ENCODE results near the gene MAS1. TPM values are rescaled to one million over a fixed set of nuclear protein-coding genes. Genes with fewer than 3 reads are reported as not detected.
A peak's percentile ranks its signal among the peaks of the same experiment; 100 is the strongest.
"Not testable (repeated sequence)": the region's sequence is repeated elsewhere in the genome, so short reads cannot be mapped to it uniquely, and the experiment has no call there.

The MAS1 gene
- polyA plus RNA-seq (ENCODE audit: insufficient read length in 3 of 3), result under 1 TPM in 2 of 3 donors, not detected in 1; 0.01 to 0.03 TPM

DNA sequence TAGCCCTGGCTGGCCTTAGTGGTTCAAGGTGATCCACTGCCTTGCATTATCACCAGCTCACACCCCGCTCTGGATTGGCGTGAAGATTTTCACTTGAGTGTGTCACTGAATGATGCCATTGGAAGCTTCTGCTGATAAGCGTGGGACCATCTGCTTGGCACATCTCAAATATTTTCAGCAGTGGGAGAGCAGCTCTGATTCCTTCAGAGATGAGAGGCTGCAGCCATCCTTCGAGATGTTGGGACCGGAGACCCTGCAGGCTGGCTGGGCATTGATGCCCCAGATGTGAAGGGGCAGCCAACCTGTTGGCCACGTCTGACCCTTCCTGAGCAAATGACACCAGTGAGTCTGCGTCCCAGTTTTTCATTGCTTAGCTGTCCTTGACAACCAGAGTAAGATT lies at the start of gene MAS1:
Gene MAS1, plus strand, starts transcription at position 197 of the 400 bp plus-strand sequence. CDS start 15,968 bp downstream, outside the sequence.
- DNase-seq (ENCODE audit: low read depth in 3 of 3, low spot score in 2 of 3), result no peak

DNA sequence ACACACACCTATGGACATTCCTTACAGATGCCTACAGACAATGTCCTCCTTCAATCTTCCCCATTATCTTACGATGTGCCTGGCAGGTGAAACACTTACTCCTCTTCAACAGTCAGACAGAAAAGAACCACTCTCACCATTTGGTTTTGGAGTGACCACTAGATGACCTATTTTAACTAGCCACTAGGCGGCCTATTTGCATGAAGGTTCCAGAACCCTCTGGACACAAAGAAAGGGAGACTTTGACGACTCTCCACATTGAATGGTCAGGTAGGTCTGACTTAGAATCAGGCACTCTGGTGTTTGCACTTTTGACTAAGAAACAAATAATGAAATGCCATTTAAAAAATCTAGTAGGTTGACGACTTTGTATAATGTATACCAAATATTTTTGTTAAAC lies 48.8 kb upstream of the MAS1 start:
- no peak for DNase-seq (ENCODE audit: low read depth in 3 of 3, low spot score in 2 of 3)

DNA sequence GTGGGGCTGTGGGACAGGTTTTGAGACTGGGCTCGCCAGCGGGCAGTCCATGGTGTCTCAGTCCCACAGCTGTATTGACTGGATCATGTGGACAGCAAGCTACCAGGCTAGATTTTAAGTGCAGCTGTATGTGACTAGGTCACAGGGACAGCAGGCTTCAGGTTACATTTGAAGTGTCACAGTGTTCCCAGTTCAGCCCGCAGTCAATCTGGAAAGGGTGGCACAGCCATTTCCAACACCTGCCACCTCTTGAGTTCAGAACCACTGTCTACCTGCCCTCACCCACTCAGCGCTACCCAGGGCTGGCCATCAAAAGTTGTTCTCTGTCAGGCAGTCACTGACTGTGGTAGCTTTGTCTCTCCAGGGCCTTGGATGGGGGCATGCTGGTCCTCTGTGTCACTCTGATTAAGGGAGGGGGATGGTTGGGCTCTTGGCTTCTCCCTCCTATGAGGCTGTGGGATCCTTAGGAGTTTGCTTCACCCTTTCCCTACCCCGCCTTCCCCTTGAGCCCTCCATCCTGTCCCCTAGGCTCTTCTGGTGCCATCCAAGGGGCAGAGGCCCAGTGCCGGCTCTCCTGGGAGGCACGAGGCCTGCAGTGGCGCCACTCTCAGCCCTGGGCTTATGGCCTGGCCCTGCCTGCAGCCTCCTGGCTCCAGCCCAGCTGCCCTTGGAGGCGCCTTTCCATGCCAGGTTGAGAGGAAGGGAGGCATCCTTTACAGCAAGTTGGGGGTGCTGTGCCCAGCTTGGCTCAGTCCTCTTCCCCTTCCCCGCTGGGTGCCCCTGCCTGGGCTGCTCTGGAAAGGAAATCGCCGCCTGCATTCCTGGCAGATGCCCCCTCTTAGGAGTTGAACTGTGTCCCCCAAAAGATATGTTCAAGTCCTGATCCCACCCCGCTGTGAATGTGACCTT lies 45.8 kb upstream of the MAS1 start:
- no peak for DNase-seq (ENCODE audit: low read depth in 3 of 3, low spot score in 2 of 3)

DNA sequence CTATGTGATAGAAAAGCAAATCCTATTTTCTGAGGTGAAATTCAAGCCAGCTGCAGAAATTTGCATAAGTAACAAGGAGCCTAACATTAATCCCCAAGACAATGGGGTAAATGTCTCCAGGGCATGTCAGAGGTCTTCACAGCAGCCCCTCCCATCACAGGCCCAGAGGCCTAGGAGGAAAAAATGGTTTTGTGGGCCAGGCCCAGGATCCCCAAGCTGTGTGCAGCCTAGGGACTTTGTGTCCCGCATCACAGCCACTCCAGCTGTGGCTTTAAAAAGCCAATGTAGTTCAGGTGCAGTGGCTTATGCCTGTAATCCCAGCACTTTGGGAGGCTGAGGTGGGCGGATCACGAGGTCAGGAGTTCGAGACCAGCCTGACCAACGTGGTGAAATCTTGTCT lies 42.2 kb upstream of the MAS1 start:
- not testable (repeated sequence) for DNase-seq (ENCODE audit: low read depth in 3 of 3, low spot score in 2 of 3)

- DNase-seq (ENCODE audit: low read depth in 3 of 3, low spot score in 2 of 3), result not testable (repeated sequence)
These were observed 40.9 kb upstream of the MAS1 start for GRCh38 chr6:159849851-159850250.

DNA sequence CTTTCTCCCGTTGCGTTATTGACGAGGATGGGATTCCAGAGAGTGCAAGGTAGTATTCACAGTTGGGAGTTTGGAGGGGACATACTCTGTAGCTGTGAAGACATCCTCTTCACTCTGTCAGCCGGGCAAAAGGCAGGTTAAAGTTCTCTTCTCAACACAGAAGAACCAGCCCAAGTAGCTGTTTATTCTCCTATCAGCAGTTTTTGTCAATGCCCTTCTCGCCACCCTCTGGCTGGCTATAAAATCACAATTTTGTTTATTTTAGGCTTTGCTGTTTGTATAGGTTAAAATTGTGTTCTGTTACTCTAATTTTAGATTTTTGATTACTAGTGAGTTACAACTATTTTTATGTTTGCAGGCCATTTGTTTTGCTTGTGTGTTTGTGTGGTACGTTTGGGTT lies 37.9 kb upstream of the MAS1 start:
- DNase-seq (ENCODE audit: low read depth in 3 of 3, low spot score in 2 of 3), result no peak

DNA sequence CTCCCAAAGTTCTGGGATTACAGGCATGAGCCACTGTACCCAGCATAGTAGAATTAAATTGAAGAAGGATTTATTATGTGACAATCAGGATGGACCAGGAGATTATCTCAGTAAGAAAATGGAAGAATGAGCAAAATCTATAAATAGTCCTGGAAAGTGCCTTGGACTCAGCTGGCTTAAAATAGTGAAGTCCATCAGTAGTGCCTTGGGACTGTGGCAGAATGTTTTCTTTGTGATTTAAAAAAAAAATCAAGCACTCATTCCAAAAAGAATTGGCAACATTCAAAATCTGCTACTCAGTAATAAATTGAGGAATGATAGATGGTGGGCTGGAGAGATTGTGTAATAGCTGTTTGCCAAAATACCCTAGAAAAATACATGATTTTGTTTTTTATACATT lies 37.0 kb upstream of the MAS1 start:
- no peak for DNase-seq (ENCODE audit: low read depth in 3 of 3, low spot score in 2 of 3)

GRCh38 chr6:159854959-159855358 lies 35.8 kb upstream of the MAS1 start:
- no peak for DNase-seq (ENCODE audit: low read depth in 3 of 3, low spot score in 2 of 3)

DNA sequence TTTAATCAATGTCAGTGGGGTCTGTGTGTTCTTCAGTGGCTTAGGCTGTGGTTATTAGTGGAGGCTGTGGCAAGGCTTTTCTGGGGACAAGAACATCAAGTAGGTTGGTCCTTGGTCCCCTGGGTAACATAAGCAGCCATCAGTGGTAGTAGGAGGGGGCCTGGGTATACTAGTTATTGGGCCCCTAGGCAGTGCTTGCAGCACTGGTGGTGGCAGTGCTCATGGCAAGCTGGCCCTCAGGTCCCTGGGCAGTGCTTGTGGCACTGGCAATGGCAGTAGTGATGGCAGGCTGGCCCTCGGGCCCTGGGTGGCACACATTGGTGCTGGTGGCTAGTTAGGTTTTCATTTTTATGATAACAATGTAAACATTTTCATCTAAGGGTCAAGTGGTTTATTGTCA lies 32.5 kb upstream of the MAS1 start:
- no peak for DNase-seq (ENCODE audit: low read depth in 3 of 3, low spot score in 2 of 3)

- no peak for DNase-seq (ENCODE audit: low read depth in 3 of 3, low spot score in 2 of 3)
These were observed 30.3 kb upstream of the MAS1 start for GRCh38 chr6:159860482-159860881.

DNA sequence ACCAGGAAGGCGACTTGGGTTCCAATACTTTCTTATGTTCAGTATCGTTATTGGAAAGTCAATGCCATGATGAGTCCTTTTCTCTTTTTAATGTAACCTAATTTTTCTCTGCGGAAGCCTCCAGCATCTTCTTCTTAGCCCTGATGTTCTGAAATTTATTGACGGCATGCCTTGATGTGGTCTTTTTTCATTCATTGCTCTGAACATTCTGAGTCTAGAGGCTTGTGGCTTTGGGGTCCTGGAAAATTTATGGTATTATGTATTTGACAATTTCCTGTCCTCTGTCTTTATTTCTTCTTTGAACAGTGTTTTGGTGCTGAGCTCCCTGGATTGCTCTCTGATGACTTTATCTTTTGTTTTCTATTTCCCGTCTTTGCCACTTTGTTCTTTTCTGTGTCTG lies 28.7 kb upstream of the MAS1 start:
- DNase-seq (ENCODE audit: low read depth in 3 of 3, low spot score in 2 of 3), result no peak

- DNase-seq (ENCODE audit: low read depth in 3 of 3, low spot score in 2 of 3), result peak; percentile 29 to 63 (median 45)
These were observed 27.4 kb upstream of the MAS1 start for GRCh38 chr6:159863341-159863740.

- no peak for DNase-seq (ENCODE audit: low read depth in 3 of 3, low spot score in 2 of 3)
These were observed 25.4 kb upstream of the MAS1 start for GRCh38 chr6:159865226-159865920.

DNA sequence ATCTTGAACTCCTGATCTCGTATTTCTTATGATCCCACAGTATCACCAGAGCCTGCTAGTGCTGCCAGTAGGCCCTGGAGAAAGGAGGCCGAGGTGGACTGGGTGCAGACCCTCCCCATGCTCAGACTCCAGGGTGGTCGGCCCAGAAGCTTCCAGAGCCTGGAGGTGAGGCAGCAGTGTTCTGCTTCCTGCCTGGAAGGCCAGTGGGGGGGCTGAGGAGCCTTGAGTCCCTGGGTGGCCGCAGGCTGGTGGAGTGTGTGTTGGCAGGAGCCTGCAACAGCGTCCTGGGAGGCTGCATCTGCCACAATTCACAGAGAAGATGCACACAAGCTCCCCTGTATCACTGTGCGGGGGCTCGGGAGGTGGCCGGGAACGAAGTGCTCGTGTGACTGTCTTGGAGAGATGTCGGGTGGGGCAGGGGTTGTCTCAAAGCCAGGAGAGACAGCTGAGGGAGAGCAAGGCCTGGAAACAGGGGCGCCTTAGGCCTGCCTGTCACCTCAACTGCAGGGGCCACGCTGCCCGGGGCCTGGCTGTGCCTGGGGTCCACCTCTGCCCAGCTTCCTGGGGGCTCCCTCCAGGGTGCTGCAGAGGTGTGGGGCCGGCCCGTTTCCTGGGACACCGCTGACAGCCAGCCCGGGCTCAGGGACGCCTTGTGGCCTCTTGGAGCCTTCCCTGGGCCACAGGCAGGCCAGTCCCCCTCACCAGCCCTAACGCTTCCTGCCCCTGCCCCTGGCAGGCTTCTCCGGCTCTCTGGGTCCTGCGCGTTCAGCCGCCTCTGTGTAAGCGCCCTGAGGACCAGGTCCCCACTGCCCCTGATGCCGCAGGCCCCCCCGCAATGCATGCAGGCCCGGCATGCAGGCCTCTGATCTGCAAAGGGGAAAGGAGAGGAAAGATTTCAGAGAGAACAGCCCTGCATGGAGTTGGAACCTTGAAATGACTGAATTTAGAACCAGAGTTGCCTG lies 24.2 kb upstream of the MAS1 start:
- DNase-seq (ENCODE audit: low read depth in 3 of 3, low spot score in 2 of 3), result no peak

DNA sequence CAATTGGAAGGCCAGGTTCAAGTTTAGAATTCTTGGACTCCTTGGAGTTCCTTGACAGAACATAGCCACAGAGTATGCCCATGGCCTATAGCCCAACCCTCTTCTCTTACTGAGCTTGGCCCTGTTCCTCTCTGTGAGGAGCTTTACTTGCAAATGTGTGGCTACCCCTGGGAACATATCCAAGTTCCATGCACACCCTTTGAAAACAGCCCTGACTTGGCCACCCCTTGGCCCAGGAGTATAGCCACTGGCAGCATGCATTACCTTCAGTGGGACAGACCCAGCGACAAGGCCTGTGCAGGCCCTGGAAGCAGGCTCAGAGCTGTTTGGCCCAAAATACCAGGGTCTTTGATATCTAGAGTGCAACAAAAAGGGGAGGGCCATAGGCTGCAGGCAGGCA lies 19.5 kb upstream of the MAS1 start:
- no peak for DNase-seq (ENCODE audit: low read depth in 3 of 3, low spot score in 2 of 3)

DNA sequence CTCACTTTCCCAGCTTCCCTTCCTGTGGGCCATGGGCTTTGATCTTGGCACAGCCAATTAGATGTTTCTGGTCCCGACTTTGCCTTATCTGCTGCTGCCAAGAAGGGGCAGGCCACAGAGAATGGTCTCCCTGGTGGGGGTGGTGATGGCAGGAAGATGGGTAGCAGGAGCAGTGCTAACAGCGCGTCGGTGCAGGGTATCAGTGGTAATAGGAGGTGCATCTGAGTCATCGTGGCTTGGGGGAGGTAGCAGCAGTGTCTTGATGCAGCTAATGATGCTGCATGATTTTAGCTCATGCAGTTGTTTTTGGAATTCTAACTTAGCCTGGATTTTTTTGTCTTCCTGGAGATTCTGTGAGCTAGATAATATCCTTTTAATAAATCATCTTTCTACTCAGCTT lies 18.9 kb upstream of the MAS1 start:
- DNase-seq (ENCODE audit: low read depth in 3 of 3, low spot score in 2 of 3), result no peak

GRCh38 chr6:159874435-159874834 lies 16.4 kb upstream of the MAS1 start:
- no peak for DNase-seq (ENCODE audit: low read depth in 3 of 3, low spot score in 2 of 3)

GRCh38 chr6:159875194-159875593 lies 15.6 kb upstream of the MAS1 start:
- no peak for DNase-seq (ENCODE audit: low read depth in 3 of 3, low spot score in 2 of 3)

DNA sequence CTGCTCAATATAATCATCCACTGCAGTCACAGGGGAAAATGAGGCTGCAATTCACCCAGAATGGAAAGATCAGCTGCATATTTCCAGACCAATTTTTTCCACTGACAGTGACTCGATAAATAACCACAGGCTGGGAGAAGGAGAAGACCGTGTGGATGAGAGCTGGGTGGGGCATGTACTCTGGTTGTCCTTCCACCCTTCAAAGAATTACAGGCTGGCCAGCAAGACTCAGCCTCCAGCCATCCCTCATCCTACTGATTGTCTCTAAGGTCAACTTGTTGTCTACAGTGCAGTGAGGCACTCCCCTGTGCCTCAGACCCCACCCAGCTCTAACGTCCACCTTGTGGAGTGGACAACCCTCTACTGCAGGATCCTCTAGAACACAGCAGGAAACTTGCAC lies 14.5 kb upstream of the MAS1 start:
- DNase-seq (ENCODE audit: low read depth in 3 of 3, low spot score in 2 of 3), result no peak

- no peak for DNase-seq (ENCODE audit: low read depth in 3 of 3, low spot score in 2 of 3)
These were observed 13.5 kb upstream of the MAS1 start for GRCh38 chr6:159877256-159877808.

Measured in right renal cortex interstitium (tissue), 3 donors.